Caco-2 (cell line): ENCODE data around the gene TRDN. TPM values are rescaled to one million over a fixed set of nuclear protein-coding genes. Genes with fewer than 3 reads are reported as not detected.

Source experiments
- BruUV-seq: library from RNA; stranded (reverse); fragments of 400-500 nt; replicated peaks from 2 replicates; lab custom pipeline; 2021; lab: Mats Ljungman, UMichigan
- CTCF ChIA-PET: fragments of 300-600 bp; sonication (Branson Sonifier 250); formaldehyde crosslinking; loops from one replicate; lab custom pipeline; 2022; ENCODE audit warnings: antibody characterized with exemption; lab: Charles Lee
- POLR2A ChIA-PET: fragments of 300-600 bp; sonication (Branson Sonifier 250); formaldehyde crosslinking; loops from one replicate; lab custom pipeline; 2022; ENCODE audit warnings: antibody characterized with exemption; lab: Charles Lee
- DNase-seq, 2 experiments: peaks; one replicate each; pipeline versions ENCODE4 v3.0.0 to v3.0.0-alpha.2; 2020 to 2022
- H3K27me3 ChIP-seq: replicated peaks from 2 replicates; pipeline ENCODE4 v1.6.0; 2011; ENCODE audit warnings: low read length; ENCODE audit not compliant: control insufficient read depth, insufficient read depth
- H3K36me3 ChIP-seq: 2 replicates; pipeline ENCODE4 v1.5.1; 2011; ENCODE audit warnings: low read length; ENCODE audit not compliant: control insufficient read depth, insufficient read depth
- H3K4me1 ChIP-seq: fragments of 250-450 bp; sonication (Bioruptor Pico); 2 replicates; pipeline ENCODE4 v1.5.1; 2020; ENCODE audit warnings: mild to moderate bottlenecking
- H3K4me3 ChIP-seq: 2 replicates; pipeline ENCODE4 v1.5.1; 2011; ENCODE audit warnings: low read depth, mild to moderate bottlenecking, control low read depth, low read length
- H3K9me3 ChIP-seq: fragments of 250-450 bp; sonication (Bioruptor Pico); 2 replicates; pipeline ENCODE4 v1.5.1; 2020; ENCODE audit warnings: mild to moderate bottlenecking, moderate library complexity
- H3K27ac Mint-ChIP-seq: one replicate; pipeline ENCODE4 v1.8.0; 2022; ENCODE audit warnings: mixed read lengths; ENCODE audit not compliant: unreplicated experiment
- H3K27me3 Mint-ChIP-seq: one replicate; pipeline ENCODE4 v1.8.0; 2022; ENCODE audit warnings: mixed read lengths; ENCODE audit not compliant: insufficient read depth, unreplicated experiment
- H3K36me3 Mint-ChIP-seq: one replicate; pipeline ENCODE4 v1.8.0; 2022; ENCODE audit warnings: mild to moderate bottlenecking, mixed read lengths; ENCODE audit not compliant: insufficient read depth, unreplicated experiment
- H3K4me1 Mint-ChIP-seq: one replicate; pipeline ENCODE4 v1.8.0; 2022; ENCODE audit warnings: low read depth, mixed read lengths; ENCODE audit not compliant: unreplicated experiment
- H3K4me3 Mint-ChIP-seq: one replicate; pipeline ENCODE4 v1.8.0; 2022; ENCODE audit warnings: mild to moderate bottlenecking, moderate library complexity, mixed read lengths; ENCODE audit not compliant: unreplicated experiment
- H3K9me3 Mint-ChIP-seq: one replicate; pipeline ENCODE4 v1.8.0; 2022; ENCODE audit warnings: mixed read lengths; ENCODE audit not compliant: unreplicated experiment
- CTCF ChIP-seq, 2 experiments: fragments of 200-600 bp in 1 of 2; IDR thresholded peaks; 1 replicate in 1 of 2; 2 replicates in 1 of 2; pipeline versions ENCODE4 v1.5.1 to v1.8.0; 2011 to 2022; ENCODE audit warnings: antibody characterized with exemption in 1 of 2, control low read depth in 1 of 2, inconsistent platforms in 1 of 2, low read depth in 1 of 2, low read length in 1 of 2, mild to moderate bottlenecking in 1 of 2, moderate library complexity in 1 of 2; ENCODE audit not compliant: insufficient read depth in 1 of 2, severe bottlenecking in 1 of 2, unreplicated experiment in 1 of 2
- intact Hi-C: fragments of 100-400 bp; cut with micrococcal nuclease; formaldehyde crosslinking; loops from one replicate; pipeline ENCODE4 v1.10.0; 2022; ENCODE audit not compliant: unreplicated experiment
- total RNA-seq: library from RNA; stranded (reverse); gene quantifications from 2 replicates; pipeline ENCODE4 v1.2.3, GENCODE V29; 2022

The TRDN gene
- total RNA-seq, 1 experiment from 2014 or later: not detected

DNA sequence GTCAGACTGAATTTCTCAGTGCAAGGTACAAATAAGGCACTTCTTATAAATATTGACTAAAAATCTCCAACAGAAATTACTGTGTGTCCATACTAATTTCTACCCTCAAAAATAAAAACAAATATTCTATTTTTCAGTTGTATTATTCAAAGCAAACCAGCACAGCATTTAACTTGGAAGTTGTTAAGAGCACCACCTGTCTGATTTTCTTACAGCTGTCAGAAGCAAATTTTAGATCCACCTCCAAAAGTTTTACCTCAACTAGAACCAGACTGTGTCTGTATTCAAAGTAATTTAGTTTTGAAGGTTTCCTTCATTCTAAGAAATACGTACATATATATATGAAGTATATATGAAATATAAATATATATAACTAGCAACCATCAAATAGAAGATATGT, 1.2 kb downstream of the TRDN start:
- intact Hi-C loops: no loop called here
- Histone ChIP-seq H3K36me3 (no peaks in the 10 kb centered on the region), H3K4me3 (no peak overlapping the region), H3K9me3 (no peaks in the 10 kb centered on the region), H3K27me3 (no peaks in the 10 kb centered on the region), H3K4me1 (no peaks in the 10 kb centered on the region)
- peaks cover 3% of the 10 kb centered on the region for H3K27me3 Mint-ChIP-seq
- POLR2A ChIA-PET: no interaction called here
- no peak overlapping the region for H3K27ac Mint-ChIP-seq
- no peak overlapping the region for H3K4me3 Mint-ChIP-seq
- DNase-seq: no peak
- TF ChIP-seq CTCF (IDR thresholded peaks at IDR 0.05; ENCODE audit: insufficient read depth in 1 of 2, low read depth in 1 of 2, low read length in 1 of 2, severe bottlenecking in 1 of 2, unreplicated experiment in 1 of 2): no peak
- H3K4me1 Mint-ChIP-seq: no peaks in the 10 kb centered on the region
- no peaks in the 10 kb centered on the region for H3K36me3 Mint-ChIP-seq
- no peaks in the 10 kb centered on the region for H3K9me3 Mint-ChIP-seq
- CTCF ChIA-PET: no interaction called here
- no TSS peak for BruUV-seq

DNA sequence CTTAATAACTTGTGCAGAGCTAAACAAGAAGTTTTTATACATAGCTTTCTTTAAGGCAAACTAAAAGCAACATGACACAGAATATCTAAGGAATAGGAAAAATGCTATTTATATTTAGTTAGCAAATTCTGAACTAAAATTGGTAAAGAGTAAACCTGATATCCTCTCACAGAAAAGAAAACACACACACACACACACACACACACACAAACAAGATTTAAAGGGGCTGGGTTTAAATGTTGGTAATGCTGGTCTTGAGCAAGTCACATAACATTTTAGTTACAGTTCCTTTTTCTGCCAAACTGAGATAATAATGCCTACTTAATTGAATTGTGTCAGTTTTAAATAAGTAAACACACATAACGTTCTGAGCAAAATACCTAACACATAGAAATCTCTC, 1.6 kb downstream of the TRDN start:
- H3K27ac Mint-ChIP-seq: no peak overlapping the region
- POLR2A ChIA-PET: interaction anchor here (0.7 kb wide), 1 partner anchor 87 kb away, joined by 3 read pairs; no protein-coding TSS in a partner anchor
- Histone ChIP-seq H3K9me3 (no peaks in the 10 kb centered on the region), H3K4me3 (no peak overlapping the region), H3K4me1 (no peaks in the 10 kb centered on the region), H3K27me3 (no peaks in the 10 kb centered on the region), H3K36me3 (no peaks in the 10 kb centered on the region)
- DNase-seq: no peak
- no peaks in the 10 kb centered on the region for H3K9me3 Mint-ChIP-seq
- no peak for TF ChIP-seq CTCF (IDR thresholded peaks at IDR 0.05; ENCODE audit: insufficient read depth in 1 of 2, low read depth in 1 of 2, low read length in 1 of 2, severe bottlenecking in 1 of 2, unreplicated experiment in 1 of 2)
- H3K27me3 Mint-ChIP-seq: peaks cover 3% of the 10 kb centered on the region
- H3K4me1 Mint-ChIP-seq: no peaks in the 10 kb centered on the region
- H3K4me3 Mint-ChIP-seq: no peak overlapping the region
- H3K36me3 Mint-ChIP-seq: no peaks in the 10 kb centered on the region
- CTCF ChIA-PET: no interaction called here
- no TSS peak for BruUV-seq
- intact Hi-C loops: no loop called here

GRCh38 chr6:123632641-123633040, 4.1 kb downstream of the TRDN start:
- Histone ChIP-seq H3K4me1 (no peaks in the 10 kb centered on the region), H3K4me3 (no peak overlapping the region), H3K36me3 (no peaks in the 10 kb centered on the region), H3K27me3 (no peaks in the 10 kb centered on the region), H3K9me3 (no peaks in the 10 kb centered on the region)
- no peak for DNase-seq
- BruUV-seq: no TSS peak
- H3K9me3 Mint-ChIP-seq: no peaks in the 10 kb centered on the region
- no peak overlapping the region for H3K4me3 Mint-ChIP-seq
- H3K27ac Mint-ChIP-seq: no peak overlapping the region
- intact Hi-C loops: no loop called here
- H3K36me3 Mint-ChIP-seq: no peaks in the 10 kb centered on the region
- CTCF ChIA-PET: no interaction called here
- POLR2A ChIA-PET: no interaction called here
- no peaks in the 10 kb centered on the region for H3K4me1 Mint-ChIP-seq
- TF ChIP-seq CTCF (IDR thresholded peaks at IDR 0.05; ENCODE audit: insufficient read depth in 1 of 2, low read depth in 1 of 2, low read length in 1 of 2, severe bottlenecking in 1 of 2, unreplicated experiment in 1 of 2): no peak
- no peaks in the 10 kb centered on the region for H3K27me3 Mint-ChIP-seq
